Heart left ventricle (tissue), 16 donors: ENCODE data around the gene HJURP. TPM values are rescaled to one million over a fixed set of nuclear protein-coding genes. Genes with fewer than 3 reads are reported as not detected.

Experiments
- ATAC-seq, 4 donors: fragments of 200-7000 bp; cut with Tn5 transposase; one replicate each; pipeline ENCODE4 v1.9.1; 2020 to 2022; ENCODE audit warnings: moderate library complexity in 4 of 4, mild to moderate bottlenecking in 3 of 4, moderate number of reproducible peaks in 1 of 4
- DNase-seq, 5 donors: peaks; one replicate each; pipeline ENCODE4 v3.0.0-alpha.2; 2020
- H3K27ac ChIP-seq, 12 donors: fragments of 200-600 bp; sonication (generic) in 4 of 12; one replicate each; pipeline versions ENCODE4 v1.5.0 to v1.8.0; 2016 to 2022; ENCODE audit warnings: mild to moderate bottlenecking in 2 of 12
- H3K27me3 ChIP-seq, 9 donors: fragments of 200-600 bp; sonication (generic) in 2 of 9; one replicate each; pipeline versions ENCODE4 v1.5.1 to v1.8.0; 2016 to 2022; ENCODE audit warnings: mild to moderate bottlenecking in 3 of 9
- H3K36me3 ChIP-seq, 9 donors: fragments of 200-600 bp; sonication (generic) in 2 of 9; one replicate each; pipeline versions ENCODE4 v1.5.0 to v1.8.0; 2018 to 2022; ENCODE audit warnings: mild to moderate bottlenecking in 2 of 9
- H3K4me1 ChIP-seq, 12 donors: fragments of 200-600 bp; sonication (generic) in 4 of 12; one replicate each; pipeline versions ENCODE4 v1.5.0 to v1.8.0; 2016 to 2022; ENCODE audit warnings: mild to moderate bottlenecking in 3 of 12
- H3K4me3 ChIP-seq, 12 donors: fragments of 200-600 bp; sonication (generic) in 4 of 12; one replicate each; pipeline versions ENCODE4 v1.5.0 to v1.8.0; 2017 to 2022; ENCODE audit warnings: mild to moderate bottlenecking in 9 of 12, moderate library complexity in 4 of 12
- H3K9me3 ChIP-seq, 12 donors: fragments of 200-600 bp; sonication (generic) in 4 of 12; one replicate each; pipeline versions ENCODE4 v1.5.0 to v1.8.0; 2016 to 2022; ENCODE audit warnings: mild to moderate bottlenecking in 1 of 12
- CTCF ChIP-seq, 12 donors: fragments of 200-600 bp; sonication (generic) in 4 of 12; IDR thresholded peaks; one replicate each; pipeline versions ENCODE4 v1.5.0 to v1.8.0; 2018 to 2022; ENCODE audit warnings: antibody characterized with exemption in 12 of 12, mild to moderate bottlenecking in 5 of 12
- POLR2A ChIP-seq, 2 donors: fragments of 450-650 bp; IDR thresholded peaks; one replicate each; pipeline ENCODE4 v1.6.1; 2017; ENCODE audit warnings: antibody characterized with exemption in 2 of 2, mild to moderate bottlenecking in 2 of 2, moderate library complexity in 2 of 2
- WGBS, 4 donors: extraction: QIAGEN DNeasy Blood & Tissue Kit in 2 of 4; methylation state at CpG; one replicate each; pipeline versions ENCODE4 v1.1.5 to v1.1.7; 2013 to 2018; 5-methylcytosine and 5-hydroxymethylcytosine counted together
- intact Hi-C, 10 donors: fragments of 100-400 bp; cut with DNase I; formaldehyde crosslinking; loops; one replicate each; pipeline versions ENCODE4 v1.11.1 to v1.14.2; 2022
- polyA plus RNA-seq, 2 donors: library from polyadenylated mRNA; stranded (reverse); fragments of 200-250 nt; gene quantifications; one replicate each; pipeline ENCODE4 v1.2.3, GENCODE V29; 2013
- total RNA-seq, 9 donors: library from RNA; depleted of rRNA in 2 of 9; stranded (reverse); fragments of >200 nt in 2 of 9; fragmentation: NEBNext Ultra II Directional in 3 of 9; extraction: Animal tissue kit (Norgen Biotek cat#: 25700) in 3 of 9; gene quantifications; one replicate each; pipeline versions ENCODE4 v1.1.0 to v1.2.4, GENCODE V29; 2016 to 2023
- donor health status: ischemic (EF 13 %, LVEDD 7.1; RV severe dilation, severe dysfunction).
- donor health status: healthy with polysubstance abuse.
- donor health status: DM: no; HTN: yes; CAD: no.
- donor health status: DM: no; HTN: no; CAD: no.
- donor health status: ischemic (EF 25% LVEDD 6.9; RV normal size, moderate dysfunction).
- donor health status: ischemic (EF 25% LVEDD 5.7; RV mildly dilated, moderate dysfunction).
- donor health status: healthy.
- donor health status: DM: yes; HTN: yes; CAD: no.
- donor health status: ischemic (EF 35%, LVEDD 5.7; RV mildly dilated, moderate dysfunction).
- donor health status: nonischemic (EF 11% LVEDD 7.7; RV severe dilation, severe dysfunction).
- donor health status: DM: yes; HTN: yes; CAD: no.
- donor health status: PGD.
- donor health status: ischemic (EF 29% LVEDD 5.4; RV normal size, mild dysfunction).
- donor health status: nonischemic (EF 23%, LVEDD 6.1; RV moderate dilation, normal function).

Gene HJURP
- total and polyA plus RNA-seq, 11 donors: 0.08 to 8.4 (median 0.41) TPM; not detected in 3

- Histone ChIP-seq H3K36me3 (no peaks in the 10 kb centered on the region), H3K9me3 (peaks cover 0 to 11% (median 0%) of the 10 kb centered on the region in 12 donors), H3K27me3 (peaks cover 0 to 6% (median 0%) of the 10 kb centered on the region in 9 donors), H3K27ac (no peak overlapping the region), H3K4me1 (no peaks in the 10 kb centered on the region), H3K4me3 (no peak overlapping the region)
- no peak for TF ChIP-seq POLR2A (IDR thresholded peaks at IDR 0.05)
- TF ChIP-seq CTCF (IDR thresholded peaks at IDR 0.05): no peak
- ATAC-seq: no peak
- WGBS, 4 donors: 82 to 89% (median 83%) methylated on average over 14 to 15 of the region's 15 CpGs
- intact Hi-C loops: no loop called here
- DNase-seq: no peak
These were observed 24.9 kb downstream of the HJURP start for GRCh38 chr2:233829193-233830110.

- Histone ChIP-seq H3K36me3 (no peaks in the 10 kb centered on the region), H3K4me1 (no peaks in the 10 kb centered on the region), H3K4me3 (no peak overlapping the region), H3K27ac (no peak overlapping the region), H3K27me3 (peaks cover 0 to 6% (median 0%) of the 10 kb centered on the region in 9 donors), H3K9me3 (peaks cover 0 to 11% (median 0%) of the 10 kb centered on the region in 12 donors)
- ATAC-seq (peak in 1 of 4 donors; percentile 51), DNase-seq (no peak)
- TF ChIP-seq CTCF (IDR thresholded peaks at IDR 0.05): no peak
- TF ChIP-seq POLR2A (IDR thresholded peaks at IDR 0.05): no peak
- whole genome bisulfite sequencing, 4 donors: 75 to 83% (median 77%) methylated on average over 22 to 24 of the region's 24 CpGs
- intact Hi-C loops: no loop called here
These were observed 25.7 kb downstream of the HJURP start for GRCh38 chr2:233828546-233829192.

- WGBS, 4 donors: 63 to 67% (median 64%) methylated on average over 7 of the region's 7 CpGs
- H3K27me3 ChIP-seq: peaks cover 0 to 6% (median 0%) of the 10 kb centered on the region in 9 donors
- ATAC-seq: no peak
- H3K4me3 ChIP-seq: no peak overlapping the region
- H3K36me3 ChIP-seq: no peaks in the 10 kb centered on the region
- peaks cover 0 to 11% (median 0%) of the 10 kb centered on the region in 12 donors for H3K9me3 ChIP-seq
- no peak for DNase-seq
- H3K27ac ChIP-seq: no peak overlapping the region
- intact Hi-C loops: no loop called here
- no peak for TF ChIP-seq CTCF (IDR thresholded peaks at IDR 0.05)
- TF ChIP-seq POLR2A (IDR thresholded peaks at IDR 0.05): no peak
- no peaks in the 10 kb centered on the region for H3K4me1 ChIP-seq
These were observed 30.0 kb downstream of the HJURP start for GRCh38 chr2:233824373-233824772.

GRCh38 chr2:233823731-233824121 is 30.6 kb downstream of the HJURP start:
- ATAC-seq (no peak), DNase-seq (no peak)
- H3K4me3 ChIP-seq: no peak overlapping the region
- TF ChIP-seq POLR2A (IDR thresholded peaks at IDR 0.05): no peak
- no peak for TF ChIP-seq CTCF (IDR thresholded peaks at IDR 0.05)
- peaks cover 0 to 6% (median 0%) of the 10 kb centered on the region in 9 donors for H3K27me3 ChIP-seq
- intact Hi-C loops: no loop called here
- WGBS, 4 donors: 81 to 91% (median 87%) methylated on average over 5 to 8 of the region's 8 CpGs
- peaks cover 0 to 11% (median 0%) of the 10 kb centered on the region in 12 donors for H3K9me3 ChIP-seq
- H3K4me1 ChIP-seq: no peaks in the 10 kb centered on the region
- no peaks in the 10 kb centered on the region for H3K36me3 ChIP-seq
- no peak overlapping the region for H3K27ac ChIP-seq
